Caco-2 (cell line): ENCODE measurements around the gene SYNGR3. TPM values are rescaled to one million over a fixed set of nuclear protein-coding genes. Genes with fewer than 3 reads are reported as not detected.
A peak's percentile ranks its signal among the peaks of the same experiment; 100 is the strongest.

Experiments
- BruUV-seq: library from RNA; stranded (reverse); fragments of 400-500 nt; replicated peaks from 2 replicates; lab custom pipeline; 2021; lab: Mats Ljungman, UMichigan
- CTCF ChIA-PET: fragments of 300-600 bp; sonication (Branson Sonifier 250); formaldehyde crosslinking; loops from one replicate; lab custom pipeline; 2022; ENCODE audit warnings: antibody characterized with exemption; lab: Charles Lee
- POLR2A ChIA-PET: fragments of 300-600 bp; sonication (Branson Sonifier 250); formaldehyde crosslinking; loops from one replicate; lab custom pipeline; 2022; ENCODE audit warnings: antibody characterized with exemption; lab: Charles Lee
- DNase-seq, 2 experiments: peaks; one replicate each; pipeline versions ENCODE4 v3.0.0 to v3.0.0-alpha.2; 2020 to 2022
- H3K27me3 ChIP-seq: replicated peaks from 2 replicates; pipeline ENCODE4 v1.6.0; 2011; ENCODE audit warnings: low read length; ENCODE audit not compliant: control insufficient read depth, insufficient read depth
- H3K36me3 ChIP-seq: 2 replicates; pipeline ENCODE4 v1.5.1; 2011; ENCODE audit warnings: low read length; ENCODE audit not compliant: control insufficient read depth, insufficient read depth
- H3K4me1 ChIP-seq: fragments of 250-450 bp; sonication (Bioruptor Pico); 2 replicates; pipeline ENCODE4 v1.5.1; 2020; ENCODE audit warnings: mild to moderate bottlenecking
- H3K4me3 ChIP-seq: 2 replicates; pipeline ENCODE4 v1.5.1; 2011; ENCODE audit warnings: low read depth, mild to moderate bottlenecking, control low read depth, low read length
- H3K9me3 ChIP-seq: fragments of 250-450 bp; sonication (Bioruptor Pico); 2 replicates; pipeline ENCODE4 v1.5.1; 2020; ENCODE audit warnings: mild to moderate bottlenecking, moderate library complexity
- H3K27ac Mint-ChIP-seq: one replicate; pipeline ENCODE4 v1.8.0; 2022; ENCODE audit warnings: mixed read lengths; ENCODE audit not compliant: unreplicated experiment
- H3K27me3 Mint-ChIP-seq: one replicate; pipeline ENCODE4 v1.8.0; 2022; ENCODE audit warnings: mixed read lengths; ENCODE audit not compliant: insufficient read depth, unreplicated experiment
- H3K36me3 Mint-ChIP-seq: one replicate; pipeline ENCODE4 v1.8.0; 2022; ENCODE audit warnings: mild to moderate bottlenecking, mixed read lengths; ENCODE audit not compliant: insufficient read depth, unreplicated experiment
- H3K4me1 Mint-ChIP-seq: one replicate; pipeline ENCODE4 v1.8.0; 2022; ENCODE audit warnings: low read depth, mixed read lengths; ENCODE audit not compliant: unreplicated experiment
- H3K4me3 Mint-ChIP-seq: one replicate; pipeline ENCODE4 v1.8.0; 2022; ENCODE audit warnings: mild to moderate bottlenecking, moderate library complexity, mixed read lengths; ENCODE audit not compliant: unreplicated experiment
- H3K9me3 Mint-ChIP-seq: one replicate; pipeline ENCODE4 v1.8.0; 2022; ENCODE audit warnings: mixed read lengths; ENCODE audit not compliant: unreplicated experiment
- CTCF ChIP-seq, 2 experiments: fragments of 200-600 bp in 1 of 2; IDR thresholded peaks; 1 replicate in 1 of 2; 2 replicates in 1 of 2; pipeline versions ENCODE4 v1.5.1 to v1.8.0; 2011 to 2022; ENCODE audit warnings: antibody characterized with exemption in 1 of 2, control low read depth in 1 of 2, inconsistent platforms in 1 of 2, low read depth in 1 of 2, low read length in 1 of 2, mild to moderate bottlenecking in 1 of 2, moderate library complexity in 1 of 2; ENCODE audit not compliant: insufficient read depth in 1 of 2, severe bottlenecking in 1 of 2, unreplicated experiment in 1 of 2
- intact Hi-C: fragments of 100-400 bp; cut with micrococcal nuclease; formaldehyde crosslinking; loops from one replicate; pipeline ENCODE4 v1.10.0; 2022; ENCODE audit not compliant: unreplicated experiment
- total RNA-seq: library from RNA; stranded (reverse); gene quantifications from 2 replicates; pipeline ENCODE4 v1.2.3, GENCODE V29; 2022

Gene SYNGR3
- total RNA-seq, 1 experiment from 2014 or later, result 2.9 TPM

- CTCF ChIA-PET, result no interaction called here
Observed at GRCh38 chr16:2042171-2042985, 52.6 kb downstream of the SYNGR3 start.

GRCh38 chr16:2042986-2043666 is 53.4 kb downstream of the SYNGR3 start:
- no peak for DNase-seq
- H3K4me1 Mint-ChIP-seq, result peaks cover 12% of the 10 kb centered on the region
- Histone ChIP-seq H3K9me3 (no peaks in the 10 kb centered on the region), H3K4me3 (no peak overlapping the region), H3K27me3 (no peaks in the 10 kb centered on the region), H3K4me1 (peaks cover 4% of the 10 kb centered on the region; the same call in 1 of the 2 replicates), H3K36me3 (no peaks in the 10 kb centered on the region)
- BruUV-seq, result no TSS peak
- no peak for TF ChIP-seq CTCF (IDR thresholded peaks at IDR 0.05; ENCODE audit: insufficient read depth in 1 of 2, low read depth in 1 of 2, low read length in 1 of 2, severe bottlenecking in 1 of 2, unreplicated experiment in 1 of 2)
- H3K27me3 Mint-ChIP-seq, result no peaks in the 10 kb centered on the region
- H3K4me3 Mint-ChIP-seq, result no peak overlapping the region
- H3K9me3 Mint-ChIP-seq, result no peaks in the 10 kb centered on the region
- peak overlapping the region; percentile 24 for H3K27ac Mint-ChIP-seq
- POLR2A ChIA-PET, result no interaction called here
- intact Hi-C loops, result no loop called here
- H3K36me3 Mint-ChIP-seq, result peaks cover 11% of the 10 kb centered on the region
- CTCF ChIA-PET, result no interaction called here

More at GRCh38 chr16:2042171-2042985, 52.6 kb downstream of the SYNGR3 start:
- Mint-ChIP-seq H3K27ac (no peak overlapping the region), H3K4me1 (peaks cover 12% of the 10 kb centered on the region), H3K27me3 (no peaks in the 10 kb centered on the region), H3K4me3 (no peak overlapping the region), H3K9me3 (no peaks in the 10 kb centered on the region), H3K36me3 (peaks cover 16% of the 10 kb centered on the region)
- Histone ChIP-seq H3K4me3 (no peak overlapping the region), H3K36me3 (no peaks in the 10 kb centered on the region), H3K4me1 (peaks cover 4% of the 10 kb centered on the region; the same call in 1 of the 2 replicates), H3K27me3 (no peaks in the 10 kb centered on the region), H3K9me3 (no peaks in the 10 kb centered on the region)
- POLR2A ChIA-PET, result no interaction called here
- intact Hi-C loops, result no loop called here
- DNase-seq, result no peak
- BruUV-seq, result no TSS peak
- TF ChIP-seq CTCF (IDR thresholded peaks at IDR 0.05; ENCODE audit: insufficient read depth in 1 of 2, low read depth in 1 of 2, low read length in 1 of 2, severe bottlenecking in 1 of 2, unreplicated experiment in 1 of 2), result no peak

Other genes starting within 250 kb of the SYNGR3 start
- gene NME3, start 218.4 kb upstream of the SYNGR3 start, total RNA-seq, result 5.8 and 7.0 TPM in 2 replicates
- gene EME2, start 217.2 kb upstream of the SYNGR3 start, total RNA-seq, result 24.1 and 26.7 TPM in 2 replicates
- gene MRPS34, start 216.8 kb upstream of the SYNGR3 start, total RNA-seq, result 105 and 109 TPM in 2 replicates
- 26.0 and 28.0 TPM in 2 replicates for gene SPSB3, start 207.4 kb upstream of the SYNGR3 start, total RNA-seq
- 61.9 and 65.3 TPM in 2 replicates for gene NUBP2, start 207.0 kb upstream of the SYNGR3 start, total RNA-seq
- not detected in 2 replicates for gene IGFALS, start 196.3 kb upstream of the SYNGR3 start, total RNA-seq
- gene HAGH, start 163.1 kb upstream of the SYNGR3 start, total RNA-seq, result 39.9 and 48.1 TPM in 2 replicates
- gene FAHD1, start 162.8 kb upstream of the SYNGR3 start, total RNA-seq, result 16.5 and 21.1 TPM in 2 replicates
- not detected in 2 replicates for gene MEIOB, start 117.8 kb upstream of the SYNGR3 start, total RNA-seq
- gene HS3ST6, start 71.6 kb upstream of the SYNGR3 start, total RNA-seq, result not detected in 2 replicates
- gene MSRB1, start 46.8 kb upstream of the SYNGR3 start, total RNA-seq, result 27.6 and 30.5 TPM in 2 replicates
- not detected in 2 replicates for gene RPL3L, start 35.3 kb upstream of the SYNGR3 start, total RNA-seq
- 128 and 132 TPM in 2 replicates for gene NDUFB10, start 30.4 kb upstream of the SYNGR3 start, total RNA-seq
- 2,961 and 3,006 TPM in 2 replicates for gene RPS2, start 25.1 kb upstream of the SYNGR3 start, total RNA-seq
- not detected in 2 replicates for gene RNF151, start 23.1 kb upstream of the SYNGR3 start, total RNA-seq
- gene TBL3, start 17.9 kb upstream of the SYNGR3 start, total RNA-seq, result 34.7 and 36.6 TPM in 2 replicates
- 0.35 and 1.1 TPM in 2 replicates for gene NOXO1, start 8.5 kb upstream of the SYNGR3 start, total RNA-seq
- 57.3 and 57.4 TPM in 2 replicates for gene GFER, start 5.8 kb upstream of the SYNGR3 start, total RNA-seq
- gene ZNF598, start 19.9 kb downstream of the SYNGR3 start, total RNA-seq, result 43.7 and 50.4 TPM in 2 replicates
- gene NPW, start 29.8 kb downstream of the SYNGR3 start, total RNA-seq, result 6.1 and 8.8 TPM in 2 replicates
- gene NHERF2, start 36.9 kb downstream of the SYNGR3 start, total RNA-seq, result 21.8 and 26.6 TPM in 2 replicates
- gene NTHL1, start 57.9 kb downstream of the SYNGR3 start, total RNA-seq, result 34.3 and 38.6 TPM in 2 replicates
- 109 and 112 TPM in 2 replicates for gene TSC2, start 58.0 kb downstream of the SYNGR3 start, total RNA-seq
- gene PKD1, start 145.9 kb downstream of the SYNGR3 start, total RNA-seq, result 70.5 and 76.2 TPM in 2 replicates
- gene RAB26, start 158.7 kb downstream of the SYNGR3 start, total RNA-seq, result 1.0 and 1.2 TPM in 2 replicates
- 61.4 and 66.3 TPM in 2 replicates for gene TRAF7, start 165.8 kb downstream of the SYNGR3 start, total RNA-seq
- 6.6 and 10.8 TPM in 2 replicates for gene CASKIN1, start 206.6 kb downstream of the SYNGR3 start, total RNA-seq
- 53.1 and 59.7 TPM in 2 replicates for gene MLST8, start 215.5 kb downstream of the SYNGR3 start, total RNA-seq
- 5.4 and 10.0 TPM in 2 replicates for gene BRICD5, start 220.9 kb downstream of the SYNGR3 start, total RNA-seq
- gene PGP, start 224.9 kb downstream of the SYNGR3 start, total RNA-seq, result 31.1 and 36.2 TPM in 2 replicates
- 29.5 and 30.1 TPM in 2 replicates for gene E4F1, start 233.6 kb downstream of the SYNGR3 start, total RNA-seq
- 0.27 and 1.00 TPM in 2 replicates for gene DNASE1L2, start 246.5 kb downstream of the SYNGR3 start, total RNA-seq